ENCODE data around the gene KDM4E. TPM values are rescaled to one million over a fixed set of nuclear protein-coding genes. Genes with fewer than 3 reads are reported as not detected.
"Not testable (repeated sequence)": the region's sequence is repeated elsewhere in the genome, so short reads cannot be mapped to it uniquely, and the experiment has no call there.

Gene KDM4E
- total RNA-seq, 1 donor from 2014 or later, result not detected

GRCh38 chr11:95035316-95035715, 10.3 kb downstream of the KDM4E start:
- TF ChIP-seq, protein P1, sequence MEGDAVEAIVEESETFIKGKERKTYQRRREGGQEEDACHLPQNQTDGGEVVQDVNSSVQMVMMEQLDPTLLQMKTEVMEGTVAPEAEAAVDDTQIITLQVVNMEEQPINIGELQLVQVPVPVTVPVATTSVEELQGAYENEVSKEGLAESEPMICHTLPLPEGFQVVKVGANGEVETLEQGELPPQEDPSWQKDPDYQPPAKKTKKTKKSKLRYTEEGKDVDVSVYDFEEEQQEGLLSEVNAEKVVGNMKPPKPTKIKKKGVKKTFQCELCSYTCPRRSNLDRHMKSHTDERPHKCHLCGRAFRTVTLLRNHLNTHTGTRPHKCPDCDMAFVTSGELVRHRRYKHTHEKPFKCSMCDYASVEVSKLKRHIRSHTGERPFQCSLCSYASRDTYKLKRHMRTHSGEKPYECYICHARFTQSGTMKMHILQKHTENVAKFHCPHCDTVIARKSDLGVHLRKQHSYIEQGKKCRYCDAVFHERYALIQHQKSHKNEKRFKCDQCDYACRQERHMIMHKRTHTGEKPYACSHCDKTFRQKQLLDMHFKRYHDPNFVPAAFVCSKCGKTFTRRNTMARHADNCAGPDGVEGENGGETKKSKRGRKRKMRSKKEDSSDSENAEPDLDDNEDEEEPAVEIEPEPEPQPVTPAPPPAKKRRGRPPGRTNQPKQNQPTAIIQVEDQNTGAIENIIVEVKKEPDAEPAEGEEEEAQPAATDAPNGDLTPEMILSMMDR (IDR thresholded peaks at IDR 0.05), result no peak
- intact Hi-C loops (cut with micrococcal nuclease), result no loop called here
- H3K4me1 Mint-ChIP-seq, result no peaks in the 10 kb centered on the region
- H3K9me3 Mint-ChIP-seq, result no peaks in the 10 kb centered on the region
- ATAC-seq (ENCODE audit: low read depth) (no peak), DNase-seq (no peak)
- H3K27me3 Mint-ChIP-seq, result peaks cover 17% of the 10 kb centered on the region
- CTCF ChIA-PET, result no interaction called here
- no peak overlapping the region for H3K27ac Mint-ChIP-seq
- POLR2A ChIA-PET, result no interaction called here
- no peaks in the 10 kb centered on the region for H3K36me3 Mint-ChIP-seq (ENCODE audit: low read depth)
- no peak overlapping the region for H3K4me3 Mint-ChIP-seq

GRCh38 chr11:95037356-95038035, 12.4 kb downstream of the KDM4E start:
- H3K4me1 Mint-ChIP-seq; H3K9me3 Mint-ChIP-seq; H3K27ac Mint-ChIP-seq; H3K36me3 Mint-ChIP-seq (ENCODE audit: low read depth); DNase-seq; intact Hi-C loops (cut with micrococcal nuclease); CTCF ChIA-PET: not testable (repeated sequence)
- POLR2A ChIA-PET, result interaction anchor here (1.0 kb wide), 1 partner anchor 30 kb away, joined by 3 read pairs; no protein-coding TSS in a partner anchor
- peak; percentile 68 for ATAC-seq (ENCODE audit: low read depth)
- peaks cover 25% of the 10 kb centered on the region for H3K27me3 Mint-ChIP-seq
- H3K4me3 Mint-ChIP-seq, result peak overlapping the region; percentile 60

GRCh38 chr11:95042239-95042638, 17.2 kb downstream of the KDM4E start:
- Mint-ChIP-seq H3K36me3 (ENCODE audit: low read depth) (no peaks in the 10 kb centered on the region), H3K4me1 (no peaks in the 10 kb centered on the region), H3K27me3 (peaks cover 26% of the 10 kb centered on the region), H3K4me3 (no peak overlapping the region), H3K9me3 (no peaks in the 10 kb centered on the region), H3K27ac (no peak overlapping the region)
- DNase-seq, result no peak
- POLR2A ChIA-PET, result no interaction called here
- ATAC-seq (ENCODE audit: low read depth), result no peak
- intact Hi-C loops (cut with micrococcal nuclease), result no loop called here
- CTCF ChIA-PET, result no interaction called here
- TF ChIP-seq, protein P1 (IDR thresholded peaks at IDR 0.05), result no peak

DNA sequence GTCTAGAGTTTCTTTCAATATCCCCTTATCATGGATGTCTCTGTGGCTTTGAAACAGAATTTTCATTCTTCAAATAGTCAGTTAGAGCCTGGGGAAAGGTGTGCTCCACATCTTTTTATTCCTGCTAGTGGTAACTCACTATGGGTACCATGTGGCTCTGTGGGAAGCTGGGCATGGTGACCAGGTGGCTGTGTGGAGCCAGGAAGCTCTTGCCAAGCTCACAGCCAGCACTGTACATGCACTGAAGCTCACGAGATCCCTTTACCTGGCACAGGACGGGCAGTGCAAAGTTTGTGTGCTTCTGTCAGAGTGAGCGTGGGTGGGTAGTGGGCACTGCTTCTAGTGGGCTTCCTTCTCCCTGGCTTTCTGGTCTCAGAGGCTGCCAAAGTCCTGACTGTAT, 17.8 kb downstream of the KDM4E start:
- Mint-ChIP-seq H3K9me3 (no peaks in the 10 kb centered on the region), H3K36me3 (ENCODE audit: low read depth) (no peaks in the 10 kb centered on the region), H3K27me3 (peaks cover 26% of the 10 kb centered on the region), H3K4me3 (no peak overlapping the region), H3K4me1 (no peaks in the 10 kb centered on the region), H3K27ac (no peak overlapping the region)
- DNase-seq (no peak), ATAC-seq (ENCODE audit: low read depth) (no peak)
- ChIA-PET CTCF (no interaction called here), POLR2A (no interaction called here)
- TF ChIP-seq, protein P1 (IDR thresholded peaks at IDR 0.05), result no peak
- intact Hi-C loops (cut with micrococcal nuclease), result no loop called here

- ChIA-PET POLR2A (no interaction called here), CTCF (no interaction called here)
- no peaks in the 10 kb centered on the region for H3K9me3 Mint-ChIP-seq
- no peak for ATAC-seq (ENCODE audit: low read depth)
- peaks cover 23% of the 10 kb centered on the region for H3K27me3 Mint-ChIP-seq
- no peaks in the 10 kb centered on the region for H3K36me3 Mint-ChIP-seq (ENCODE audit: low read depth)
- no peak overlapping the region for H3K4me3 Mint-ChIP-seq
- TF ChIP-seq, protein P1 (IDR thresholded peaks at IDR 0.05), result no peak
- H3K4me1 Mint-ChIP-seq, result no peaks in the 10 kb centered on the region
- intact Hi-C loops (cut with micrococcal nuclease), result no loop called here
- H3K27ac Mint-ChIP-seq, result no peak overlapping the region
- no peak for DNase-seq
These were observed 19.0 kb downstream of the KDM4E start for GRCh38 chr11:95044010-95044409.

DNA sequence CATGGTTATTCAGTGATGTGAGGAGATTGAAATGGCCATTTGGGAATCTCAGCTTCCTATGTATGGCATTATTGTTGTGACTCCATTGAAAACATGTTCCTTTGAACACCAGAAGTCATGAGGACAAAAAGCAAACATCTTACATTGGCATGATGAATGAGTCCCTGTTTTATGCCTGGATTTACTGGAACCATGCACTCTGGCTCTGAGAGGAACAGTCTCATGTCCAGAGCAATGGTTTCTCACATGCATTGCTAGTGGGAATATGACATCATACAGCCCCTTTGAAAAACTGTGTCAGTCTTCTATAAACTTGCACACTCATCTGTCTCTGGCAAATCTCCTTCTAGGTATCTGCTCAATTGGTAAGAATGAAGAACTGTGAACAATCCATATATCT, 20.8 kb downstream of the KDM4E start:
- Mint-ChIP-seq H3K4me3 (no peak overlapping the region), H3K27ac (no peak overlapping the region), H3K4me1 (no peaks in the 10 kb centered on the region), H3K9me3 (no peaks in the 10 kb centered on the region), H3K27me3 (peaks cover 27% of the 10 kb centered on the region), H3K36me3 (ENCODE audit: low read depth) (no peaks in the 10 kb centered on the region)
- TF ChIP-seq, protein P1 (IDR thresholded peaks at IDR 0.05), result no peak
- POLR2A ChIA-PET, result no interaction called here
- no peak for ATAC-seq (ENCODE audit: low read depth)
- intact Hi-C loops (cut with micrococcal nuclease), result no loop called here
- CTCF ChIA-PET, result no interaction called here
- no peak for DNase-seq

DNA sequence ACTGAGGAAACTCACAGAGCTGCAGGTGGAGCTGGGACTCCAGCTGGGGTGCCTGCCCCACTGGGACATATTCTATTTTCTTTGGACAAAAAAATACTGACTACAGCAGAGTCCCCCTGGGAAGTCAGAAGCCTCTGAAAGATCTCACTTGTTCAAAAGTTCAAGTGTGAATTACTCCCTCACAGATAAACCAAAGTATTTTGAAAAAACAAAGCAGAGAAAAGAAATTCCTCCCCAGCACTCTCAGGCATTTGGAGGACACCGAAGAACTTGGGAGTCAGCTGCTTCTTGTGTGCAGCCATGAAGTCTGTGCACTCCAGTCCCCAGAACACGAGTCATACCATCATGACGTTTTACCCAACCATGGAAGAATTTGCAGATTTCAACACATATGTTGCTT, 24.1 kb downstream of the KDM4E start, which contains the start of gene KDM4F:
Gene KDM4F (plus strand): TSS at position 301 of the 400 bp plus-strand sequence.
- H3K27me3 Mint-ChIP-seq, result peaks cover 20% of the 10 kb centered on the region
- H3K4me1 Mint-ChIP-seq; DNase-seq; CTCF ChIA-PET; H3K27ac Mint-ChIP-seq; H3K36me3 Mint-ChIP-seq (ENCODE audit: low read depth); H3K9me3 Mint-ChIP-seq; intact Hi-C loops (cut with micrococcal nuclease); H3K4me3 Mint-ChIP-seq; ATAC-seq (ENCODE audit: low read depth): not testable (repeated sequence)
- POLR2A ChIA-PET, result interaction anchor here (1.1 kb wide), 1 partner anchor 18 kb away, joined by 3 read pairs; no protein-coding TSS in a partner anchor

Data from activated B cell treated with CpG ODN at 0.5 μM for 24 hours (primary cell).